Fibroblast of the conjunctiva (primary cell): Measurements from ENCODE around the gene C16orf92.
A peak's percentile ranks its signal among the peaks of the same experiment; 100 is the strongest.
"Not testable (repeated sequence)": the region's sequence is repeated elsewhere in the genome, so short reads cannot be mapped to it uniquely, and the experiment has no call there.

Experiments used
- DNase-seq: peaks from one replicate; pipeline ENCODE4 v3.0.0-alpha.2; 2010; ENCODE audit warnings: low read depth

Gene C16orf92

GRCh38 chr16:30027588-30028437 lies 4.8 kb downstream of the C16orf92 start:
- no peak for DNase-seq

GRCh38 chr16:30028438-30029076 lies 5.6 kb downstream of the C16orf92 start:
- no peak for DNase-seq

GRCh38 chr16:30030011-30030685 lies 7.2 kb downstream of the C16orf92 start:
- no peak for DNase-seq

GRCh38 chr16:30030841-30031413 lies 7.9 kb downstream of the C16orf92 start, which contains the start of gene TLCD3B:
TLCD3B (minus strand) TSS chr16:30031271; CDS start chr16:30030527, 744 bp downstream.
- DNase-seq: no peak

- no peak for DNase-seq
Observed at GRCh38 chr16:30031477-30031918, 8.5 kb downstream of the C16orf92 start.

- DNase-seq: peak; percentile 55
Observed at GRCh38 chr16:30032083-30032819, 9.3 kb downstream of the C16orf92 start.

GRCh38 chr16:30033270-30033669 lies 10.3 kb downstream of the C16orf92 start:
- DNase-seq: no peak

GRCh38 chr16:30040221-30040620 lies 17.2 kb downstream of the C16orf92 start:
- DNase-seq: no peak

GRCh38 chr16:30040690-30041089 lies 17.7 kb downstream of the C16orf92 start:
- not testable (repeated sequence) for DNase-seq

GRCh38 chr16:30041841-30042240 lies 18.8 kb downstream of the C16orf92 start:
- DNase-seq: no peak

GRCh38 chr16:30046178-30046577 lies 23.2 kb downstream of the C16orf92 start:
- DNase-seq: no peak

GRCh38 chr16:30046588-30046987 lies 23.6 kb downstream of the C16orf92 start:
- no peak for DNase-seq

GRCh38 chr16:30049871-30050270 lies 26.9 kb downstream of the C16orf92 start:
- no peak for DNase-seq

- no peak for DNase-seq
Observed at GRCh38 chr16:30051518-30051917, 28.5 kb downstream of the C16orf92 start.

GRCh38 chr16:30052671-30053372 lies 29.8 kb downstream of the C16orf92 start:
- peak; percentile 80 for DNase-seq

- DNase-seq: no peak
Observed at GRCh38 chr16:30053376-30054015, 30.5 kb downstream of the C16orf92 start.

- DNase-seq: no peak
Observed at GRCh38 chr16:30054451-30054850, 31.5 kb downstream of the C16orf92 start.

- DNase-seq: no peak
Observed at GRCh38 chr16:30054959-30055553, 32.1 kb downstream of the C16orf92 start.

GRCh38 chr16:30060346-30060745 lies 37.3 kb downstream of the C16orf92 start:
- no peak for DNase-seq
